GM12873 (cell line): ENCODE measurements around the gene FARS2.

ENCODE experiments used
- CTCF ChIP-seq: IDR thresholded peaks from 2 replicates; pipeline ENCODE4 v1.5.1; 2012; ENCODE audit warnings: low read depth, mild to moderate bottlenecking, moderate library complexity, low read length, control low read depth; ENCODE audit not compliant: insufficient read depth; ENCODE audit errors: missing control alignments

The FARS2 gene

GRCh38 chr6:5681480-5681879, 420.2 kb downstream of the FARS2 start:
- TF ChIP-seq CTCF: no peak

- no peak for TF ChIP-seq CTCF
Measured at GRCh38 chr6:5682530-5682929, 421.2 kb downstream of the FARS2 start.

- no peak for TF ChIP-seq CTCF
Measured at GRCh38 chr6:5684320-5685053, 423.2 kb downstream of the FARS2 start.

GRCh38 chr6:5693225-5694145, 432.2 kb downstream of the FARS2 start:
- no peak for TF ChIP-seq CTCF

- TF ChIP-seq CTCF: no peak
Measured at GRCh38 chr6:5695260-5696245, 434.2 kb downstream of the FARS2 start.

GRCh38 chr6:5697508-5697907, 436.2 kb downstream of the FARS2 start:
- no peak for TF ChIP-seq CTCF
